HFF-Myc (cell line): ENCODE results near the gene TRIM4.
"Not testable (repeated sequence)": the region's sequence is repeated elsewhere in the genome, so short reads cannot be mapped to it uniquely, and the experiment has no call there.

Source experiments
- DNase-seq: peaks from one replicate; pipeline ENCODE4 v3.0.0-alpha.2; 2011; ENCODE audit warnings: low read depth; ENCODE audit errors: extremely low read depth
- H3K4me3 ChIP-seq: replicated peaks from 2 replicates; pipeline ENCODE4 v1.5.1; 2011; ENCODE audit warnings: low read depth, mild to moderate bottlenecking, control low read depth, low read length
- TF ChIP-seq, protein P1 (sequence below): IDR thresholded peaks from 2 replicates; pipeline ENCODE4 v1.5.1; 2012; ENCODE audit warnings: mild to moderate bottlenecking, low read depth, low read length, control low read depth; ENCODE audit errors: missing control alignments

Gene TRIM4

DNA sequence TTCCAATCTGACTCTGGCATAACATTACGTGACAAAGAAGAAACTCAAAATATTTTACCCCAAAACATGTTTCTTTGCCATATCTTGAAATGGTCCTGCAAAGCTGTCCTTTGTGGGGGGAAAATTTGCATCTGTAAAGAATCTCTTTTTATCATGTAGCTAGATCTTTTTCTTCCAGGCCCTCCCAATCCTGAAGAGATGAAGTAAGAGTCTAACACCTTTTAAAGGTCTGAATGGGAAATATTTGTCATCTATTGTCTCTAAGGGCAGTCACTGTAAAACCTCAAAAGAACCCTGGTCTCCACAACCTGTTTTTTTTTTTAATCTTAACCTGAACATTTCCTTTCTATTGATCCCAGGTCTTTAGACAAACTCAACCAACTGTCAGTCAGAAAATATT lies 51.1 kb downstream of the TRIM4 start:
- TF ChIP-seq, protein P1, sequence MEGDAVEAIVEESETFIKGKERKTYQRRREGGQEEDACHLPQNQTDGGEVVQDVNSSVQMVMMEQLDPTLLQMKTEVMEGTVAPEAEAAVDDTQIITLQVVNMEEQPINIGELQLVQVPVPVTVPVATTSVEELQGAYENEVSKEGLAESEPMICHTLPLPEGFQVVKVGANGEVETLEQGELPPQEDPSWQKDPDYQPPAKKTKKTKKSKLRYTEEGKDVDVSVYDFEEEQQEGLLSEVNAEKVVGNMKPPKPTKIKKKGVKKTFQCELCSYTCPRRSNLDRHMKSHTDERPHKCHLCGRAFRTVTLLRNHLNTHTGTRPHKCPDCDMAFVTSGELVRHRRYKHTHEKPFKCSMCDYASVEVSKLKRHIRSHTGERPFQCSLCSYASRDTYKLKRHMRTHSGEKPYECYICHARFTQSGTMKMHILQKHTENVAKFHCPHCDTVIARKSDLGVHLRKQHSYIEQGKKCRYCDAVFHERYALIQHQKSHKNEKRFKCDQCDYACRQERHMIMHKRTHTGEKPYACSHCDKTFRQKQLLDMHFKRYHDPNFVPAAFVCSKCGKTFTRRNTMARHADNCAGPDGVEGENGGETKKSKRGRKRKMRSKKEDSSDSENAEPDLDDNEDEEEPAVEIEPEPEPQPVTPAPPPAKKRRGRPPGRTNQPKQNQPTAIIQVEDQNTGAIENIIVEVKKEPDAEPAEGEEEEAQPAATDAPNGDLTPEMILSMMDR, result no peak
- H3K4me3 ChIP-seq, result no peak overlapping the region
- DNase-seq, result no peak

DNA sequence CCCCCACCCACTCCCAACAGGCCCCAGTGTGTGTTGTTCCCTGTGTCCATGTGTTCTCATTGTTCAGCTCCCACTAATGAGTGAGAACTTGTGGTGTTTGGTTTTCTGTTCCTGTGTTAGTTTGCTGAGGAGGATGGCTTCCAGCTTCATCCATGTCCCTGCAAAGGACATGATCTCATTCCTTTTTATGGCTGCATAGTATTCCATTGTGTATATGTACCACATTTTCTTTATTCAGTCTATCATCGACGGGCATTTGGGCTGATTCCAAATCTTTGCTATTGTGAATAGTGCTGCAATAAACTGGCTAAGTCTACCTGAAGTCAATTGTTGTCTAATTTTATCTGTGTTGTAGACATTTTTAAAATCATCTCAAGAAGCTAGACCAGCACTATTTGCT lies 51.9 kb downstream of the TRIM4 start:
- not testable (repeated sequence) for H3K4me3 ChIP-seq, DNase-seq

DNA sequence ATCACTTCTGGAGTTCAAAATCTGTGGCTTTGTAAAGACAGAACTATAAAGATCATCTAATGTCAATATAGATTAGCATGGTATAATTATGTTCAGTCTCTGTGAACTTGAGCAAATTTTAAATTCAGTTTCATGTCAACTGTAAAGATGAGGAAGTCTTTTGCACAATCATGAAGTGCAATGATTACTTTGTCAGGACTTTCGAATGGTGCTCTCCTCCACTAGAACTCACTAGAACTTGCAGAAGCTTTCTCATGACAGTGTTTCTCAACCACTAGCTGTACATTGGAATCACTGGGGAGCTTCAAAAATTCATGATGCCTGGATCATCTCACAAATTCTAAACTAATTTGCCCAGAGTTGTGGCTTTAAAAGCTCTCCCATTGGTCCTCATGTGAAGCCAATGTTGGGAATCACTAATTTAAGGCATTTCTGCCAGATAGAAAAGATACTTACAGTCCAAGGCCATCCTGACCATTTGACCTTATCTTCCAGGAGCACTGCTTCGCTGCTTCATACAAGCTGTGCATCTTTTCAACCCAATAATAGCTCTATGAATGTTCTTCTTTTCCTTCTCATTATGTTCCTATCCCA lies 55.4 kb downstream of the TRIM4 start:
- TF ChIP-seq, protein P1, result no peak
- H3K4me3 ChIP-seq, result no peak overlapping the region
- DNase-seq, result no peak

DNA sequence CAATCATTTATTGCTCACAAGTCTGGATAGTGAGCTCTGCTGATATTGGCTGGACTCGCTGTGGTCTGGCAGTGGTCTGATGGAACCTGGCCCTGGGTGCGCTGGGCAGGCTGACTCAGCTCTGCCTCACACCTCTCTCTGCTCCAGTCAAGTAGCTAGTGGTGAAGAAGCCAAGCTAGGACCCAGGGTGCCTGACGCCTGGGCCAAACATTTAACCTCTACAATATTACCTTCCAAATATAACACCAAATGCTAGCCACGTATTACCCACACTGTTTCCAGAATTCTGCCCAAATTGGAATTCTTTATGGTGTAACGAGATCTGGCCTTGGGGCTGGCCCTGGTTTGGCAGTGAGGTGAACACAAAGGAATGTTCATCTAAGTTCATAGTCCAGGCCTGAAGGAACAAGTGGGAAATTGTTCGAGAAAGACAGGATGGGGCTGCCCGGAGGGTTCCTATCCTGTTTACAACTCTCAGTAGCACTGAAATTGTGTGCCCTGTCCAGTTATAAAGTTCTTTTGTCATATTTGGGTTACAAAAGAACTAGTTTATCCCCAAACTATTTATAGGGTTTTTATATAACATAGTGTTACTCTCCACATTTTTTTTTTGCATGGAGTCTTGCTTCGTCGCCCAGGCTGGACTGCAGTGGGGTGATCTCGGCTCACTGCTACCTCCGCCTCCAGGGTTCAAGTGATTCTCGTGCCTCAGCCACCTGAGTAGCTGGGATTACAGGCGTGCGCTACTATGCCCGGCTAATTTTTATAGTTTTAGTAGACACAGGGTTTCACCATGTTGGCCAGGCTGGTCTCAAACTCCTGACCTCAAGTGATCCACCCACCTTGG lies 58.8 kb downstream of the TRIM4 start:
- no peak overlapping the region for H3K4me3 ChIP-seq
- TF ChIP-seq, protein P1, result no peak
- no peak for DNase-seq

DNA sequence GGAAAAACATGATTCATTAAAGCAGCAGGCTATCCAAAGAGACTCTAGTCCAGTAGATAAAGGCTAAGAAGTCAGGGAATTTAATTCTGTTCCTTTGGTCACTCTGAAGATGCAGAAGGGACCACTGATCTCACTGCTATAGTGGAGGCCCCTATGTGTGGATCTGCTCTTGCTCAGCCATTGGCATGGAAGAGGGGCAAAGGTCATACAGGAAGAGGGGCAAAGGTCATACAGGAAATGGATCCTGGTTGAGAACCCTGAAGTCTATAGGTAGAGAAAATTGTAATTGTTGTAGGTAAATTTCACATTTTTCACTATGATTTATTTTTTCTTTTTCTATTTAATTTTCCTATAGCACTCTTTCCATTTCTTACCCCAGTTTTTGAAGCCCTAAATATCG lies 64.1 kb downstream of the TRIM4 start:
- no peak overlapping the region for H3K4me3 ChIP-seq
- TF ChIP-seq, protein P1, result no peak
- no peak for DNase-seq

DNA sequence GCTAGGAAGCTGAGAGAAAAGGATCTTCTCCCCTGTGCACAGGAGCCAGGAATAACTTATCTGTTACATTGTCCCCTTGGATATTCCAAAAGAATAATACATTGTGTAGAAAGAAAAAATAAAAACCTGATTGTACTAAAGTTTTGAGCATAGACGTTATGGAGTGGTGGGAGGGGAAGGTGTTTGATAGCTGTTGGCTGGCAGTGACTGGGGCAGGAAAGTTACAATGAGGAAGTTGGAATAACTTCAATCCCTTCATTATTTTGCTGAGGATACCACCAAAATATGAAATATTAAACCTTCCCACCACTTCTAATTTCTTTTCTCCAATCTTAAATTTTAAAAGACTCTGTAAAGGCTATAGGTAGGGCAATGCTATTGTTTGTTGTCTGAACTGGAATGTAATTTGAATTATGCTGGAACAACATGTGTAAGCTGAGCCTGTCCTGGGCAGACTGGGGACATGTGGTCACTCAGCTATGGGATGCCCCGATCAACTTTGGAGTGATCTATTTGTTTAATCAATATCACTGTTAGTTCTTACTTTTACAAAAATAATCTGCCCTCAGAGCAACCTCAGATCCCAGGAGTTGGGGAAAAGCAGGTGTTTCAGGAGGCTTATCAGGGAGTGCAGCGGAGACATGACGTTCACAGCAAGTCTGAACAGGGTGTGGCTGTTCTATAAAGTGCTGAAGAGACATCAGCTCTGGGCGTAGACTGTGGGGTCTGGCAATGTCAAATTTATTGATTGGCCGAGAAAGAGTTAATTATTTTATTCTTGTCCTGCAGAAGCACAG lies 70.7 kb downstream of the TRIM4 start:
- TF ChIP-seq, protein P1, result no peak
- H3K4me3 ChIP-seq, result no peak overlapping the region
- DNase-seq, result no peak

DNA sequence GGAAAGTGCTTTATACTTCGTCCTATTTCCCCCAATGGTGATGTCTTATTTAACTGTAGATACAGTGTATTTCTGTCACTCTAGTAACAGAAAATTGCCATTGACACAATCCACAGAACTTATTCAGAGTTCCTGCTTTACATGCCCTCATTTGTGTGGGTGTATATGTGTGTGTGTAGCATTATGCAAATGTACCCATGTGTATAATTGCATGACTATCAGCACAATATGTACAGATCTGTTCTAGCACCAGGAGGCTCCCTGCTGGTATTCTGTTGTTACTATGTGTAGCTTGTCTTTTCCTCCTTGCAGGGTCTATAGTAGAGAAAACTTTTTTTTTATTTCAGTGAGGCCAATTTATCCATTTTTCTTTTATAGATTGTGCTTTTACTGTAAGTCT lies 75.0 kb downstream of the TRIM4 start:
- TF ChIP-seq, protein P1, result no peak

More for the DNA sequence above, 75.0 kb downstream of the TRIM4 start:
- no peak overlapping the region for H3K4me3 ChIP-seq
- no peak for DNase-seq
